NCI-H345 (cell line): Measurements from ENCODE around the gene ZNF630.
"Not testable (repeated sequence)": the region's sequence is repeated elsewhere in the genome, so short reads cannot be mapped to it uniquely, and the experiment has no call there.

Experiments
- DNase-seq: peaks from one replicate; lab custom pipeline; 2025; lab: John Stamatoyannopoulos, UW

The ZNF630 gene

DNA sequence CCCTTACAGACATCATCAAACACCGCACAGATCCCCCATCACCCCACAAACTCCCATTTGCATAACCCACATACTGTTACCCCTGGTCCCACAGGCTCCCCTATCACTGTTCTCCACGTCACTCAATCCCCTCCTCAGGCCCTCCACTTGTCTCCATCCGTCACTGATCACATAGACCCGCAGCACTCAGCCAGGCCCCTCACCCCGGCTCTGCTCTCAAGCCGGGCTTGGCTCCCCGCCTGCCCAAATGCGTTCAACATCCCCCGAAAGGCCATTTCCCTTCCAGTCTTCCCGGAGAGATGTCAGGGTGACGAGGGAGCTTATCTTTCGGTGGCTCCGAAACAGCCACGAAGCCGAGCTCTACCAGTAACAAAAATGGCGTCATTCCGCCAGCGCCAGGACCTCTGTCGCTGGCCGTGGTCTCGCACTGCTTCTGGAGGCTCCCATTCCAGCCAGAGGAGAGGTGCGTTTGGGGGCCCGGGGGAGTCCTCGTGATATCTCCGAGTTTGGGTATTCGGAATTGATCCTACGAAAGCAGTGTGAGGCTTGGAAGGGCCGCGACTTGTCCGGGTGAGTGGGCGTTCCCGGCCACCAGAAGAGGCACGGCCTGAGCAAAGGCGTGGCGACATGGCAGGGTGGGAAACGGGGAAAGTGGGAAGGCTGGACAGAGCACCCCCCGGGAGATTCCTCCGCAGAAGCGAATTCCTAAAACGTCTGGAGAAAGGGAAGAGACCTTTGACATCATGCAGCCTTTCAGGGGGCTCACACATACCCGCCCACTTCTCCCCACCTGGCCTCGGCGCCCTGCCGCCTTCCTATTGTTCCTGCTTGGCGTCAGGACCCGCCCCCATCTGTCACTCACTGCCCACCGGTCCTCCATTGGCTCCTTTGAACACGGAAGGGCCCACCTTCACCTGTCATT is at the start of gene ZNF630:
TSS of gene ZNF630 (minus strand) at position 577 of the 922 bp plus-strand sequence. CDS start 4,754 bp downstream, outside the sequence.
- peak; percentile 83 for DNase-seq

DNA sequence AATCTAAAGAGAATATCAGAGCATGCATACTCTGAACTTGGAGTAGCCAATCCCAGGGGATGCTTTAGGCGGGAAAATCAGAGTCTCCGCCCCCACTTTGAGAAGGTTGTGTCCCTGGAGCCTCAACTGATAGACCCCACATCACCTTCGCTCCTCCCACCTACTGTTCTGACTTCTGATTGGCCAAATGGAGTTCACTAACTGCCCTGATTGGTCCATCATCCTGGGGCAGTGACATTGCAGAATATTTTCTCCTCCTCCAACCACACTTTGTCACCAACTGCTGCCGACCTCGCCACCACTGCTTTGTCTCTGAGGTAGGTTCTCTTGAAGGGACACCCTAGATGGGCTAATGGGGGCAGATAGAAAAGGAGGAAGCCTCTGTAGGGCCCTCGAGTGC is 36.3 kb upstream of the ZNF630 start:
- no peak for DNase-seq

DNA sequence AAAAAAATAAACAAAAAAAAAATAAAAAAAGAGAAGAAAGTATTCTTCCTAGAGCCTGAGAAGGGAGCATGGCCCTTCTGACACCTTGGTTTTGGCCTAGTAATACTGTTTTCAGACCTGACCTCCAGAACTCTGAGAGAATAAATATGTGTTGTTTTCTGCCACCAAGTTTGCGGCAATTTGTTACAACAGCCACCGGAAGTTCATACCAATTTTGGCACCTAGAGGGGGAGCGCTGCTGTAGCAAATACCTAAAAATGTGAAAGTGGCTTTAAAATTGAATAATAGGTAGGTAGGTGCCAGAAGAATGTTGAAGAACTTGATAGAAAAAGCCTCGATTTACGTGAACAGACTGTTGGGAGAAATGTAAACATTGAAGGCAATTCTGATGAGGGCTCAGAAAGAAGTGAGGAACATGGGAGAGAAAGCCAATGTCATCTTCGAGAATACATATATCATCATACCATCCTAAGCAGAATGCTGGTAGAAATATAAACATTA is 31.5 kb upstream of the ZNF630 start:
- DNase-seq = no peak

DNA sequence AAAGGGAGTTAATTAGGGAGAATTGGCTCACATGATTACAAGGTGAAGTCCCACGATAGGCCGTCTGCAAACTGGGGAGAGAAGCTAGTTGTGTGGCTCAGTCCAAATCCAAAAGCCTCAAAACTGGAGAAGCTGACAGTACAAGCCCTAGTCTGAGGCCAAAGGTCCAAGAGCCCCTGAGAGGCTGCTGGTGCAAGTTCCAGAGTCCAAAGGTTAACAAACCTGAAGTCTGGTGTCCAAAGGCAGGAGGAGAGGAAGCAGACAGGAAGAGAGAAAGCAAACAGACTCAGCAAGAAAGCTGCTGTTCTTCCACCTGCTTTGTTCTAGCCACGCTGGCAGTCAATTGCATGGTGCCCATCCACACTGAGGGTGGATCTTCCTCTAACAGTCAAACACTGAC is 30.0 kb upstream of the ZNF630 start:
- no peak for DNase-seq

DNA sequence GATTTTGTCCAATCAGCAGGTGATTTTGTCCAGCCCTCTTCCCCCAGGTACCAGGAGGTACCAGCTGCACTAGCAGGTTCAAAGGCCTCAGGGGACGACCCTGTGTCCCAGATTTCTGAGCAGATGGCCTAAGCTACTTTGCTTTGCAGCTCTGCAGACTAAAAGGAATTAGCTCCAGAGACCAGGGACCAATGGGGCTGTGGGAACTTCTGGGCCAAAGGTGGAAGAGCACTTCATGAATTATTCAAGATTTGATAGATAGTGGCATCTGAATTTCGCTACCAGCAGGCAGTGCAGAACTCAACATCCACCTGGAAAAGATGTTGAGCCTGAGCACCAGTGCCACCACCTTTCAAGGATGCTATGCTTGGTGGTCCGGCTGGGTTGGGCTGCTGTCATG is 21.1 kb upstream of the ZNF630 start:
- not testable (repeated sequence) for DNase-seq

DNA sequence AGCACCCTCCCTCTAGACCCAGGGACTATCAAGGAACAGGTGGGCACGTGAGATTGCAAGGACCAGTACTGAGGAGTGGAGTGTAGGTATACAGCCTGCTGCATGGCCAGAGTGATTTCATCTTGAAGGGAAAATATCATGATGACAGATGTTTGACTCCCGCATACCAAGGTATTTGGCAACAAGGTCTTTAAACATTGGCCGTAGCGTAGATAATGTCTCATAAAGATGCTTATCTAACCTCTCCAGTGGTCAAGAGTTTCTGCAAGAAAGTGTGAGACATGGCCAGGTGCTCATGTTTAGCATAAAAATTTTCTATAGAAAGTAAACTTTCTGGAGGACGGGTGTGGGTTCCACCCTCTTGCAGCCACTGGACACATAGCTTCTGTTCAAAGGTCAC is 18.7 kb upstream of the ZNF630 start:
- no peak for DNase-seq

DNA sequence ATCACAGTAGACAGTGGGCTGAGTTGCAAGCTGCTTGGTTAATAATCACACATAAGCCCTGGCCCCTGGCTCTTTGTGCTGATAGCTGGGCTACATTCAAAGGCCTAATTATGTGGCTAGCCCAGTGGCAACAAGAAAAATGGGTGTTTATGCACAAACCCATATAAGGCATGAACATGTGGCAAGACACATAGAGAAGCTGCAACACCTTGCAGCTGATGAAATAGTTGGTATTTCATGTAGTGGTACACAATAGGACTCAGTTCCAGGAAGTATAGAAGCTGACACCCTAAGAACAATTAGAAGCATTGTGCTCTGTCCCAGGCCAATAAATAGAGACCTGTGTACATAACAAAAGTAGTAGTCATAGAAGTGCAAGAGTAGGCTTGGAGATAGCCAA is 14.6 kb upstream of the ZNF630 start:
- DNase-seq = no peak

DNA sequence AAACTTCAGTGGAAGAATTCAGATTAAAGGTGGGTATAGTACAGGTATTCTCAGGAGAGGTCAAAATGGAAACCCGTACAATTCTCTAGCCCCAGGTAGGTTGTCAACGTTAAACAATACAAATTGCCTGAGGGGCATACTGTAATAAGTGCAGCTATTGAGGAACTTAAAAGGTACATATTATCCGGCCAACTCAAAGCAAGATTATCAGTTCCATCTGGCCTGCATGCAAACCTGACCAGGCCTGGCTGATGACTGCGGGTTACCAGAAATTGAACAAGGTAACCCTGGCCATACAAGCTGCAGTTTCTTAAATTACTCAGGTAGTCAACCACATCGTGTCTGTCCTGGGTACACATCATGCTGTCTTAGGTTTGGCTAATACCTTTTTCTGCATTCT is 12.3 kb upstream of the ZNF630 start:
- DNase-seq = no peak

DNA sequence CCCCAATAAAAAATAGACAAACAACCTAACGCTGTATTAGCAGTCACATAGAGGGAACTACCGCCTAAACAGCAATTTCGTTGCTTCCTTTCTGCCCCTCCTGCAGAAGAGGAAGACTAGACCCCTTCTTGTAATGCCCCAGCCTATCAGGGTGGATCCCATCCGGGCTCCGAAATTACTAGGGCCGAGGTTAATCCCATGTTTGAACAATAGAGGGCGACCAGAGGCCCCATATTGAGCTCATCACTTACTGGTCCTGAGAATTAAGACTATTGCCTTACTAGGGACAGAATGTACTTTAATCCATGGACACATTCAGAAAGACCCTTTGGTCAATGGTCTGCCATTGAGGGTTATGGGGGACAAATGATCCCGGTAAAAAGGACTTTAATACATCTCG is 11.8 kb upstream of the ZNF630 start:
- DNase-seq = no peak

DNA sequence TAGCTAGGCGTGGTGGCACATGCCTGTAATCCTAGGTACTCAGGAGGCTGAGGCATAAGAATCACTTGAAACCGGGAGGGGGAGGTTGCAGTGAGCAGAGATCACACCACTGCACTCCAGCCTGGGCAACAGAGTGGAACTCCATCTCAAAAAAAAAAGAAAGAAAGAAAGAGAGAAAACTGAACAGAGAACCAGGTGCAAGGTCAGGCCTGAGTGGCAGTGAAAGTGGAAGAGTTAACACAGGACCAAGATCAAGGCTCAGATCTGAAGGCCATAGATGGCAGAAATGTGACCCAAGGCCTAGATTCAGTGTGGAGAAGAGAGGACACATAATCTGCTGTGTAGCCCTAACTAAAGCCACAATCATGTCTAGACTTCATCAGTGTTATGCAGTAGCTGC is 4.9 kb upstream of the ZNF630 start:
- DNase-seq = no peak

DNA sequence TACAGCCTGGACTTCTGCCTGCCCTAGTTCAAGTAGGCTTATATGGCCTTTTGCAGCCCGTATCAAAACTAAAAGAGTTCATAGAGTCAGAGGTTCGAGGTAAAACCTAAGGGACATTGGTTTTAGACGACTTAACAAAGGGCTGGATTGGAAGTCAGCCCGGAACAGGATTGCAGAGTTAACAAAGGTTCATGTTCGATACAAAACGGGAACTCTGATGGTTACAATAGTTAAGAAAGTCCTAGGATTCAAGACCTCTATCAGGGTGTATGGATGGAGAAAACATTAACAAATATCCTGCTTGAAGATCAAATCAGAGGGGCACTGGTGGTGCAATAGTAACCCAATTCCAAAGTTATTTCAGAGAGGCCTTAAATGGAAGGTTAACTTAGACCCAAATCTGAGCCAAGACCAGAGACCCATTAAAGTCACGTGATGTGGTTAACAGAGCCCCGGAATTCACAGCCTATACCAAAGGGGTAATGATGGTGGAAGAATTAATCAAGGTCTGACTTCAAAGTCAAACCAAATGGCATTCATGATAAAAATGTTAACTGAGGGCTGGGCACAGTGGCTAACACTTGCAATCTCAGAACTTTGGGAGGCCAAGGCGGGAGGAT is 656 bp upstream of the ZNF630 start:
- no peak for DNase-seq

DNA sequence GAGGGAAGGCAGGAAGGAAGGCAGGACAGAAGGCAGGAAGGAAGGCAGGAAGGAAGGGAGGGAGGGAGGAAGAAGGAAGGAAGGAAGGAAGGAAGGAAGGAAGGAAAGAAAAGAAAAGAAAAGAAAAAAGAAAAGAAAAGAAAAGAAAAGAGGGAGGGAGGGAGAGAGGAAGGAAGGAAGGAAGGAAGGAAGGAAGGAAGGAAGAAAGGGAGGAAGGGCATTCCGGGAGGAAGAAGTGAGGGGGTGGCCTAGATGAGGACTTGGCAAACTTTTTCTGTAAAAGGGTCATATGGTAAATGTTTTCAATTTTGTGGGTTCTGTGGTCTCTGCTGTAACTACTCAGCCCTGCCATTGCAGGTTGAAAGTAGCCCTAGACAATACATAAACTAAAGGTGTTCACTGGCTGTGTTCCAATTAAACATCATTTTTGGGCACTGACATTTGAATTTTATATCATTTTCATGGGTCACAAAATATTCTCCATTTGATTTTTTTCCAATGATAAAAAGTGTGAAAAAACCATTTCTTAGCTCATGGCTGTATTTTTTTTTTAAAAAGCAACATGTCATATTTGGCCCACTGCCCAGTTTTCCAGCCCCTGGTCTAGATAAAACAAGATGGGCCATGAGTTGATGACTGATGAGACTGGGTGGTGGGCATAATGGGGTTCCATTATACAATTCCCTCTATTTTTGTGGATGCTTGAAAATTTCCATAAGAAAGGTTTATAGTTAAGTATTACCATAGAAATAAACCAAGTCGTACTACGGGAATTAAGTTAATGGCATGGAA is 3.1 kb downstream of the ZNF630 start:
- DNase-seq = no peak

DNA sequence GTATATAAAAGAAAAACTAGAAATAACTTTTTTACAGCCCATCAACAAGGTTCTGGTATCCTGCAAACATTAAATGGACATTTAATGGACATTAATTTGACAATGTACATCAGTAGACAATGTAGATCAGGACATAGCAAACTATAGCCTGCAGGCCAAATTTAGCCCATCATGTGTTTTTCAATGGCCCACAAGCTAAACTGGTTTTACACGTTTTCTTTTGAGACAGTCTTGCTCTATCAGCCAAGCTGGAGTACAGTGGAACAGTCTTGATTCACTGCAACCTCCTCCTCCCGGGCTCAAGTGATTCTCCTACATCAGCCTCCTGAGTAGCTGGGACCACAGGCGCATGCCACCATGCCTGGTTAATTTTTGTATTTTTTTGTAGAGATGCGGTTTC is 7.2 kb downstream of the ZNF630 start:
- DNase-seq = no peak

DNA sequence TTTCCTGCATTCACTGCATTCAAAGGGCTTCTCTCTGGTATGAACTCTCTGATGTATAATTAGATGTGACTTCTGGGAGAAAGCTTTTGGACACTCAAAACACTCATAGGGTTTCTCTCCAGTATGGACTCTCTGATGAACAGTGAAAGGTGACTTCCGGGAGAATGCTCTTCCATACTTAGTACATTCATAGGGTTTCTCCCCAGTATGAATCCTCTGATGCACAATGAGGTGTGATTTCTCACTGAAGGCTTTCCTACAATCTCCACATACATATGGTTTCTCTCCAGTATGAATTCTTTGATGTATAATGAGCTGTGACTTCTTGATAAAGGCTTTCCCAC is 12.2 kb downstream of the ZNF630 start:
- DNase-seq = no peak

DNA sequence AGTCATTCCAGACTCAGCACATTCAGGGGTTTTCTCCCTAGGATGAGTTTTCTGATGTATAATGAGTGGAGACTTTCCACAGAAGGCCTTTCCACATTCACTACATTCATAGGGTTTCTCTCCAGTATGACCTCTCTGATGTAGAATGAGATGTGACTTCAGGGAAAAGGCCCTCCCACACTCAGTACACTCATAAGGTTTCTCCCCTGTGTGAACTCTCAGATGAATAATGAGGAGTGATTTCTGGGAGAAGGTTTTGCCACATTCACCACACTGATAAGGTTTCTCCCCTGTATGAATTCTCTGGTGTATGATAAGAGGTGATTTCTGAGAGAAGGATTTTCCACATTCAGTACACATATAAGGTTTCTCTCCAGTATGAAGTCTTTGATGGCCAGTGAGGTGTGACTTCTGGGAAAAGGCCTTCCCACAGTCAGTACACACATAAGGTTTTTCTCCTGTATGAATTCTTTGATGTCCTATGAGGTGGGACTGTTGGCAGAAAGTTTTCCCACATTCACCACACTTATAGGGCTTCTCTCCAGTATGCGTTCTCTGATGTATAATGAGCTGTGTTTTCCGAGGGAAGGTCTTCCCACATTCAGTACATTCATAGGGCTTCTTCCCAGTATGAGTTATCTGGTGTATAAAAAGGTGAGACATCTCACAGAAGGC is 12.7 kb downstream of the ZNF630 start:
- no peak for DNase-seq

DNA sequence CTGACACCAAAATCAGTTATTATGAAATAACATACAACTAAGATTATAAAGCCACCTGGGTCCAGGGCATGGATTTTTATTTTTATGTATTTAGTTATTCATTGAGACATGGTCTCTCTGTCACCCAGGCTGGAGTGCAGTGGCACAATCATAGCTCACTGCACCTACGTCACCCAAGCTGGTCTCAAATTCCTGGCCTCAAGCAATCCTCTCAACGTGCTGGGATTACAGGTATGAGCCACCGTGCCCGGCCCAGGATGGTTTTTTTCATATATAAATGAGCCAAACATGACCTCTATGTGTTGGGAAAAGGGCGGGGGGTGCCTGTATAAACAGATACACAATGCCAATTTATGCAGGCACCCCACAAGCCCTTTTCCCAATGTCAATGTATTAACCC is 24.6 kb downstream of the ZNF630 start:
- DNase-seq = no peak

DNA sequence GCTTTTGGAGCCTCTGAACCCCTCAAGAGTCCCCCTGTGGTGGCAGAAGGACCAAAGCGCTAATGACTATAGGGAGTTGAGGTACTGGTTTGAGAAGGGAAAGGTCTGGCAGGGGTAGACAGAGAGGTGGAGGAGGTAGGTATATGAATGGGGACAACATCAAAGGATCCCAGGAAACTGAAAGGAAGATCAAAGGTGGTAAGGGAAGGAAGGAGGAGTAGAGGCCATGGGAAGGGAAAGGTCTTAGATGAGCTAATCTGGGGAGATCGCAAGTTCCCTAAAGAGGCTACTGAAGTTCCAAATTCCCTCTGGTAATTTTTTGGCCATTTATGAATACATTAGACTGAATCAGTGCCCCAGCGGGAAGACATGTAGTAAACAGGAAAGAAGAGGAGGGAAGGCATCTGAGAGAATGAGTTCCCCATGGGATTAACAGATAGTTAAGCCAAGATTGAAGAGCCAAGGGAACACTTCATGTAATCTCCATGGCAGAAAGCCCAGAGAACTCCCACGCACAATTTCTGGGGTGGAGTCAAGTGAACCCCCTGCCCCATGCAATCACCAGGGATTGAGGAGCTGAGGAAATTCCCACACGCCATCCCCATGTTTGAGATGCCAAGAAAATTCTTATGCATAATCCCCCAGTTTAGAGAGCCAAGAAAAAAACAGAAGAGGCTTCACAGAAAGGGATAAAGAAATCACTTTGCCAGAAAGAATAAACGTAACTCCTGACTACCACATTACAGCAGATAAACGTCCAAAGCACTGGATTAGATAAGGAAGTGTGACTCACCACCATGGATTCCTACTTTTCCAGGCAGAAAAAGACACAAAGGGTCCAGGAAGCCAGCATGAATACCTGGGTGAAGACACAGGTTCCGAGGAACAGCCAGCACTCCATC is 25.8 kb downstream of the ZNF630 start:
- no peak for DNase-seq

DNA sequence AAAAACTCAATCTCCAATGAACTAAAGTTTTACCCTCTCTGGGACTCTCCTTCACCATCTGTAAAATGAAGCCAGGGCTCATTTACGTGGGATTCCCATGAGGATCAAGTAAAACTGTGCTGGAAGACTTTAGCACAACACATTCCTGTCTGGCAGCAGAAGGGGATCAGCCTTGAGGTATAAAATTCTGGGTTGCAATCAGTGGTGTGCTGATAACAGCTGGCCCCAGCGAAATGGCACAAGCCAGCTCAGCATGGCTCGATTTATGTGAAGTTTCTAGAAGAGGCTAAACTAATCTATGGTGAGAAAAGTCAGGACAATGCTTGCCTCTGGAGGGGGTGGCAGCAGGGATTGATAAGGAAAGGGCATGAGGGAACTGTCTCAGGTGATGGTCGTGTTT is 28.4 kb downstream of the ZNF630 start:
- DNase-seq = no peak

DNA sequence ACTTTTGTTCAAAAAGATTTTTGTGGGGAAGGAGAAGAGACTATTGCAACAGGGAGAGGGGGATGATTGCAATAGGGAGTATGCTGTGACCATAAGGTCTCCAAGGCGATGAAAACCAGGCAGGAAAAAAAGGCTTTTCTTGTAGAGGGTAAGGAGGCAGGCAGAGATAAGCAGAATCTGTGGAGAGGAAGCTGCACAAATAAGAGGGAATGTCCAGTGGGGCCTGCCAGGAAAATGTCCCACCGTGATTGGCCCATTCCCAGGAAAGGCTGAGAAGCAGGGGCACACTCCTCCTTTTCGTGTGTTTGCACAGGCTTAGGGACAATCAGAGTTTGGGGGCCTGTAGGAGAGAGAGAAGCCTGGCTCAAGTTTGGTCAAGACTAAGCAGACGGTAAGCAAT is 35.5 kb downstream of the ZNF630 start:
- no peak for DNase-seq

DNA sequence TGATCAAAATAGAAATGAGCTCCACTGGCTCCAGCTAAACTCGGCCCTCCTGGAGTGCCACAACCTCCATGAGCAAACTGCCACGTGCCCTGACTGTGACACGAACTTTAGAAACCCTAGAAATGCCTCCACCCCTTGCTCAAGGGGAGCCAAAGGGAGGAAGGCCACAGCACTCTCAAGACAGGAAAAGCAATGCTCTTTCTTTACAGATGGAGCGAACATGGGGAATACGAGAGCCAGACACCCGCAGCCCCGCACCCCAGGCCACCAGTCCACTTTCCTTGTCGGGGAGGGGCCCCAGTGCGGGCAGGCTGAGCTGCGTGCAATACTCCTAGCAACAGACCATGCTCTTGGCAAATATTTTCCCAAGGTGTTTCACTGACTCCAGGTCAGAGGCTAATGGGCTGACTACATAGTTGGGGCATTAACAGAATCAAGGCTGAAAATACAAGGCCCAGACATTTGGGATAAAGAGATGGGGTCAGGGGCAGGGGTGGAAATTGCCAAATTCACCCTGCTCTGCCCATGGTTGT is 40.7 kb downstream of the ZNF630 start:
- not testable (repeated sequence) for DNase-seq

DNA sequence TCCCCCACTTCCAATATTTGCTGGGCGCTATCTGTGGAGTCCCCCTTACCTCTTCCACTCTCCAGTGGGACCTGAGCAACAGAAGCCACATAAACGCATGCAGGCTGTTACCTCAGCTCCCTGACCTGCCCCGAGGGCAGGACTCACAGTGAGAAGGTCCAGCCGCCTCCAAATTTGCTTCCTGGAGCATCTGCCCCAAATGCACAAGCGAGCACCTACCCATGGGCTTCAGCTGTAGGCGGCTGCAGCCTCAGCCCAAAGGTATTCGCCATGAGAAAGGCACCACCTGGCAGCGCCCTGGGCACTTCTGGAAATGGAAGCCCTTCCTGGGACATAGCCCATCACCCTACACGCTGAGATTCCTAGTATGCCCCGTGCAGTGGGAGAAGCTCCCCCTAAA is 41.2 kb downstream of the ZNF630 start:
- no peak for DNase-seq
